Activated T-cell treated with anti-CD3 and anti-CD28 coated beads, Interleukin-2, amount 50 U/mL, for 48 hours (primary cell): ENCODE measurements around the gene DGUOK.
"Not testable (repeated sequence)": the region's sequence is repeated elsewhere in the genome, so short reads cannot be mapped to it uniquely, and the experiment has no call there.

Experiments
- DNase-seq, 2 experiments: peaks; one replicate each; pipeline ENCODE4 v3.0.0-alpha.2; 2020

Gene DGUOK

GRCh38 chr2:73926493-73927327, at the start of gene DGUOK:
Gene DGUOK, plus strand, starts transcription at chr2:73926880. Its CDS starts 31 bp downstream, at chr2:73926911.
- peak; percentile 96 for DNase-seq

- no peak for DNase-seq
Observed at GRCh38 chr2:73877071-73877802, 49.4 kb upstream of the DGUOK start.

GRCh38 chr2:73877984-73878383, 48.7 kb upstream of the DGUOK start:
- not testable (repeated sequence) for DNase-seq

GRCh38 chr2:73885406-73885805, 41.3 kb upstream of the DGUOK start:
- no peak for DNase-seq

- peak; percentile 44 to 55 for DNase-seq
Observed at GRCh38 chr2:73886357-73886756, 40.3 kb upstream of the DGUOK start.

- DNase-seq: not testable (repeated sequence)
Observed at GRCh38 chr2:73887596-73888353, 38.9 kb upstream of the DGUOK start.

- no peak for DNase-seq
Observed at GRCh38 chr2:73888388-73888787, 38.3 kb upstream of the DGUOK start.

- no peak for DNase-seq
Observed at GRCh38 chr2:73889206-73889605, 37.5 kb upstream of the DGUOK start.

GRCh38 chr2:73890301-73891092, 36.2 kb upstream of the DGUOK start:
- DNase-seq: no peak

- DNase-seq: no peak
Observed at GRCh38 chr2:73891276-73891901, 35.3 kb upstream of the DGUOK start.

GRCh38 chr2:73892631-73893329, 33.9 kb upstream of the DGUOK start, which contains the start of gene ACTG2:
Gene ACTG2, plus strand, starts transcription at chr2:73893008. Its CDS starts 8,304 bp downstream, at chr2:73901312.
- DNase-seq: no peak

GRCh38 chr2:73893764-73894474, 32.8 kb upstream of the DGUOK start:
- no peak for DNase-seq

- no peak for DNase-seq
Observed at GRCh38 chr2:73894475-73894850, 32.2 kb upstream of the DGUOK start.

- DNase-seq: no peak
Observed at GRCh38 chr2:73894877-73895276, 31.8 kb upstream of the DGUOK start.

- no peak for DNase-seq
Observed at GRCh38 chr2:73895473-73895872, 31.2 kb upstream of the DGUOK start.

GRCh38 chr2:73896362-73897239, 30.1 kb upstream of the DGUOK start:
- DNase-seq: peak; percentile 56 to 61

GRCh38 chr2:73897240-73897583, 29.5 kb upstream of the DGUOK start:
- no peak for DNase-seq

- DNase-seq: no peak
Observed at GRCh38 chr2:73897934-73898333, 28.7 kb upstream of the DGUOK start.

GRCh38 chr2:73899801-73900336, 26.8 kb upstream of the DGUOK start:
- DNase-seq: no peak
